Psoas muscle (tissue), 8 donors: ENCODE measurements around the gene IL17REL. TPM values are rescaled to one million over a fixed set of nuclear protein-coding genes. Genes with fewer than 3 reads are reported as not detected.

Experiments used
- ATAC-seq, 4 donors: fragments of 200-7000 bp; cut with Tn5 transposase; one replicate each; pipeline ENCODE4 v1.9.1; 2020; ENCODE audit warnings: moderate library complexity in 3 of 4, mild to moderate bottlenecking in 2 of 4
- DNase-seq, 2 donors: peaks; one replicate each; pipeline ENCODE4 v3.0.0-alpha.2; 2020
- H3K27ac ChIP-seq: fragments of 200-600 bp; one replicate; pipeline ENCODE4 v1.8.0; 2022
- H3K27me3 ChIP-seq, 3 donors: fragments of 200-600 bp in 1 of 3; one replicate each; pipeline versions ENCODE4 v1.6.1 to v1.8.0; 2013 to 2022; ENCODE audit warnings: low read length in 2 of 3, mild to moderate bottlenecking in 2 of 3, moderate library complexity in 1 of 3; ENCODE audit not compliant: insufficient read depth in 3 of 3
- H3K36me3 ChIP-seq, 2 donors: fragments of 200-600 bp in 1 of 2; one replicate each; pipeline versions ENCODE4 v1.6.1 to v1.8.0; 2013 to 2022; ENCODE audit warnings: low read depth in 1 of 2, mild to moderate bottlenecking in 1 of 2, moderate library complexity in 1 of 2; ENCODE audit not compliant: insufficient read depth in 1 of 2
- H3K4me1 ChIP-seq: fragments of 200-600 bp; one replicate; pipeline ENCODE4 v1.8.0; 2022
- H3K4me3 ChIP-seq: fragments of 200-600 bp; one replicate; pipeline ENCODE4 v1.8.0; 2022; ENCODE audit warnings: mild to moderate bottlenecking
- H3K9me3 ChIP-seq: fragments of 200-600 bp; one replicate; pipeline ENCODE4 v1.8.0; 2022
- WGBS, 3 donors: extraction: QIAGEN DNeasy Blood & Tissue Kit; methylation state at CpG; one replicate each; pipeline versions ENCODE4 v1.1.6 to v1.1.7; 2013; 5-methylcytosine and 5-hydroxymethylcytosine counted together
- intact Hi-C, 2 donors: fragments of 100-400 bp; cut with DNase I; formaldehyde crosslinking; loops; one replicate each; pipeline versions ENCODE4 v1.11.0 to v1.14.2; 2022
- polyA plus RNA-seq, 3 donors: library from polyadenylated mRNA; stranded (reverse); fragments of 200-250 nt; gene quantifications; one replicate each; pipeline ENCODE4 v1.2.3, GENCODE V29; 2013
- total RNA-seq, 4 donors: library from RNA; stranded (reverse); fragmentation: NEBNext Ultra II Directional in 2 of 4; extraction: Animal tissue kit (Norgen Biotek cat#: 25700) in 2 of 4; gene quantifications; one replicate each; pipeline versions ENCODE4 v1.2.1 to v1.2.4, GENCODE V29; 2021 to 2023
- TF ChIP-seq, protein P1 (sequence below): fragments of 200-600 bp; IDR thresholded peaks from one replicate; pipeline ENCODE4 v1.8.0; 2022; ENCODE audit warnings: antibody characterized with exemption
- donor health status: healthy with polysubstance abuse.
- donor health status: DM: no; HTN: no; CAD: no; lungs with moderate emphysema.
- donor health status: Bipolar disorder and iron deficiency.
- donor health status: healthy.
- donor health status: DM: yes; HTN: yes; CAD: no.
- donor health status: DM: no; HTN: no; CAD: no.
- donor health status: DM: no; HTN: no; CAD: no.
- donor health status: DM: yes; HTN: yes; CAD: no.

Gene IL17REL
- total and polyA plus RNA-seq, 7 donors: not detected

DNA sequence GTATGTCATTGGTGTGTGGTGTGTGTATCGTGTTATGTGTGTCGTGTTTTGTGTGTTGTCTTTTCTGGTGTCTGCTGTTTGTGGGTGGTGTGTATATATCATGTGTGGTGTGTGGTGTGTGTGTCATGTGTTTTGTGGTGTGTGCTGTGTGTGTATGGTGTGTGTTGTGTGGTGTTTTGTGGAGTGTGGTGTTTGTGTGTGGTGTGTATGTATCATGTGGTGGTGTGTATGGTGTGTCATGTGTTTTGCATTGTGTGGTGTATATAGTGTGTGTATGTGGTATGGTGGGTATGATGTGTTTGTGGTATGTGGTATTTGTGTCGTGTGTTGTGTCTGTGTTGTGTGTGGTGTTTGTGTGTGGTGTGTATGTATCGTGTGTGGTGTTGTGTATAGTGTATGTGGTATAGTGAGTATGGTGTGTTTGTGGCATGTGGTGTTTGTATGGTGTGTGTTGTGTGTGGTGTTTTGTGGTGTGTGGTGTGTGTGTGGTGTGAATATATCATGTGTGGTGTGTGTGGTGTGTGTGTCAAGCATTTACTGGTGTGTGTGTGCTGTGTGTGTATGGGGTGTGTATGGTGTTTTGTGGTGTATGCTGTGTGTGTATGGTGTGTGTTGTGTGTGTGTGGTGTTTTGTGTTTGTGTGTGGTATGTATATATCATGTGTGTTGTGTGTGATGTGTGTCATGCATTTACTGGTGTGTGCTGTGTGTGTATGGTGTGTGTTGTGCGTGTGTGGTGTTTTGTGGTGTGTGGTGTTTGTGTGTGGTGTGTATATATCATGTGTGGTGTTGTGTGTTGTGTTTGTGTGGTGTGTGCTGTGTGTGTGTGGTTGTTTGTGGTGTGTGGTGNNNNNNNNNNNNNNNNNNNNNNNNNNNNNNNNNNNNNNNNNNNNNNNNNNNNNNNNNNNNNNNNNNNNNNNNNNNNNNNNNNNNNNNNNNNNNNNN is 39.3 kb downstream of the IL17REL start:
- 87 to 91% (median 89%) methylated on average over 5 of the region's 5 CpGs for WGBS, 3 donors
- Histone ChIP-seq H3K9me3 (no peaks in the 10 kb centered on the region), H3K36me3 (no peaks in the 10 kb centered on the region), H3K4me1 (peaks cover 16% of the 10 kb centered on the region), H3K27me3 (no peaks in the 10 kb centered on the region), H3K27ac (no peak overlapping the region), H3K4me3 (no peak overlapping the region)
- ATAC-seq: no peak
- intact Hi-C loops: no loop called here
- DNase-seq: no peak
- TF ChIP-seq, protein P1, sequence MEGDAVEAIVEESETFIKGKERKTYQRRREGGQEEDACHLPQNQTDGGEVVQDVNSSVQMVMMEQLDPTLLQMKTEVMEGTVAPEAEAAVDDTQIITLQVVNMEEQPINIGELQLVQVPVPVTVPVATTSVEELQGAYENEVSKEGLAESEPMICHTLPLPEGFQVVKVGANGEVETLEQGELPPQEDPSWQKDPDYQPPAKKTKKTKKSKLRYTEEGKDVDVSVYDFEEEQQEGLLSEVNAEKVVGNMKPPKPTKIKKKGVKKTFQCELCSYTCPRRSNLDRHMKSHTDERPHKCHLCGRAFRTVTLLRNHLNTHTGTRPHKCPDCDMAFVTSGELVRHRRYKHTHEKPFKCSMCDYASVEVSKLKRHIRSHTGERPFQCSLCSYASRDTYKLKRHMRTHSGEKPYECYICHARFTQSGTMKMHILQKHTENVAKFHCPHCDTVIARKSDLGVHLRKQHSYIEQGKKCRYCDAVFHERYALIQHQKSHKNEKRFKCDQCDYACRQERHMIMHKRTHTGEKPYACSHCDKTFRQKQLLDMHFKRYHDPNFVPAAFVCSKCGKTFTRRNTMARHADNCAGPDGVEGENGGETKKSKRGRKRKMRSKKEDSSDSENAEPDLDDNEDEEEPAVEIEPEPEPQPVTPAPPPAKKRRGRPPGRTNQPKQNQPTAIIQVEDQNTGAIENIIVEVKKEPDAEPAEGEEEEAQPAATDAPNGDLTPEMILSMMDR: no peak

DNA sequence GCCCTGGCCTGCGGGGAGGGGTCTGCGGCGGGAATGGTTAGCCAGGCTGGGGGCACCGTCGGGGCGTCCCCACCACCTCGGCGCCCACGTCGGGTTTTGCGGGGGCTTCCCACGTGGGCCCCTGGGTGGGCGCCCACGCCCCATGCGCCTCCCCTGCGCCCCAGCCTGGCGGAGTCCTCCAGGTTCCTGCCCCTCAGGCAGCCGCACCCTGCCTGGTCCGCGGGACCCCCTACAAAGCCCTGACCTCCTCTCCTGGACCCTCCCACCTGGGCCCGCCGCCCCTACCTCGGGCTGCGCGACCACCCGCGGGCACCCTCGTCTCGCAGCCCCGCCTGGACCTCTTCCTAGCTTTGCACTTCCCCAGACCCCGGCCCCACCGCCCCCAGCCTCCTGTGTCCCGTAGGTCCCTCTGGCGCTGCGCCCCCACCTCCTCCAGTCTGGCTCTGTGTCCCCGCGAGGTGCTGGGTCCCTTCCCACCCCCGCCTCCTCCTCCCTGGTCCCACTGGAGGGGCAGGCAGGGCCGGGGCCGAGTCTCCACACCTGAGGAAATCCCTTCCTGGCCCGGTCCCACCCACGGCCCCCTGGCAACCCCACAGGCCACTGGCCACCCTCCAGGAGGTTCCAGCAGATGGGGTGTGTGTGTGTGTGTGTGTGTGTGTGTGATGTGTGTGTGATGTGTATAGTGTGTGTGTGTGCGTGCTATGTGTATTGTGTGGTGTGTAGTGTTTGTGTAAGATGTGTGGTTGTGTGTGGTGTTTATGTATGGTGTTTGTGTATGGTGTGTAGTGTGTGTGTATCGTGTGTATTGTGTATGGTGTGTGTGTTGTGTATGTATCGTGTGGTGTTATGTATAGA is 40.2 kb downstream of the IL17REL start:
- Histone ChIP-seq H3K27ac (peak overlapping the region; percentile 97), H3K9me3 (no peaks in the 10 kb centered on the region), H3K27me3 (no peaks in the 10 kb centered on the region), H3K36me3 (no peaks in the 10 kb centered on the region), H3K4me1 (peaks cover 25% of the 10 kb centered on the region), H3K4me3 (peak overlapping the region; percentile 61)
- TF ChIP-seq, protein P1: no peak
- intact Hi-C loops: no loop called here
- ATAC-seq (no peak), DNase-seq (peak; percentile 48 to 72)
- WGBS, 3 donors: 40 to 45% (median 43%) methylated on average over 40 to 45 of the region's 45 CpGs

DNA sequence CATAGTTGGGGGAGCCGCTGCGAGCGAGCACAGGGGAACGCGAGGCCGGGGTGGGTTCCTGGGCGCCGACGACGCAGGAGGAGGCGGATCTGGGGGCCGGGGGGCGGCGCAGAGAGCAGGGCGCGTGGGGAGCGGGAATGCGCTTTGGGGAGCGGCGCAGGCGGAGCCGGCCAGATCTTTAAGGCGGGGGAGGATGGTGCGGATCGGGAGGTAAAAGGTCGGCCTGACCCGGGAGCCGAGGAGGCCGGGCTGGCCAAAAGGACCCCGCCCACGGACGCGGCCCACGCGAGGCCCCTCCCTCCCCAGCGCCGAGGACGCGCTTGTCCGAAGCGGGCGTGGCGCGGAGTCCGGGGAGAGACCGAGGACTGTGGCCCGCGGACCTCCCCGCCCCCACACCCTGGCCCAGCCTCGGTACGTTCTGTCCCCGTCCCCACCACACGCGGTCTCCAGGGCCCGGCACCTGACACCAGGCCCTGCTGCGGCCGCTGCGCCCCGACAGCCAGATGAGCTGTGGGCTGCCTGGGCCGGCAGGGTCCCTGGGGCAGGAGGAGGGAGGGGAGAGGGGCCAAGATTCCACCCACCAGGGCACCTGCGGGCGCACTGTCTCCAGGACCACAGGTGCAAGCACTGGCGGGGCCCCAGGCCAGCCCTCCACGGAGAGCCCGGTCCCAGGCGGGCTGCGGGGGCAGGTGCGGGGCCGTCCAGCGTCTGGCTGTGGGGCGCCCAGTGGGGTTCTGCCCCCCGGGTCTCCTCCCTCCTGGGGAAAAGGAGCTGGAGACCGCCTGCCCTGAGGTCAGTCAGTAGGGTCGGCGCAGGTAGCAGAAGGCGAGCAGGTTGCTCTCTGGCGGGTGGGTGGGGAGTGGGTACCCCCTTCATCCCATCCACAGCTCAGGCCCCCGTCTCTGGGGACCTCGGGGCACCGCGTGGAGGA is 41.1 kb downstream of the IL17REL start:
- Histone ChIP-seq H3K27me3 (no peaks in the 10 kb centered on the region), H3K27ac (peak overlapping the region; percentile 97), H3K36me3 (no peaks in the 10 kb centered on the region), H3K4me3 (peak overlapping the region; percentile 61), H3K9me3 (no peaks in the 10 kb centered on the region), H3K4me1 (peaks cover 34% of the 10 kb centered on the region)
- intact Hi-C loops: no loop called here
- DNase-seq (peak; percentile 92 to 95), ATAC-seq (peak; percentile 58 to 76 (median 74))
- TF ChIP-seq, protein P1: no peak
- 8 to 15% (median 12%) methylated on average over 41 to 81 of the region's 81 CpGs for WGBS, 3 donors

DNA sequence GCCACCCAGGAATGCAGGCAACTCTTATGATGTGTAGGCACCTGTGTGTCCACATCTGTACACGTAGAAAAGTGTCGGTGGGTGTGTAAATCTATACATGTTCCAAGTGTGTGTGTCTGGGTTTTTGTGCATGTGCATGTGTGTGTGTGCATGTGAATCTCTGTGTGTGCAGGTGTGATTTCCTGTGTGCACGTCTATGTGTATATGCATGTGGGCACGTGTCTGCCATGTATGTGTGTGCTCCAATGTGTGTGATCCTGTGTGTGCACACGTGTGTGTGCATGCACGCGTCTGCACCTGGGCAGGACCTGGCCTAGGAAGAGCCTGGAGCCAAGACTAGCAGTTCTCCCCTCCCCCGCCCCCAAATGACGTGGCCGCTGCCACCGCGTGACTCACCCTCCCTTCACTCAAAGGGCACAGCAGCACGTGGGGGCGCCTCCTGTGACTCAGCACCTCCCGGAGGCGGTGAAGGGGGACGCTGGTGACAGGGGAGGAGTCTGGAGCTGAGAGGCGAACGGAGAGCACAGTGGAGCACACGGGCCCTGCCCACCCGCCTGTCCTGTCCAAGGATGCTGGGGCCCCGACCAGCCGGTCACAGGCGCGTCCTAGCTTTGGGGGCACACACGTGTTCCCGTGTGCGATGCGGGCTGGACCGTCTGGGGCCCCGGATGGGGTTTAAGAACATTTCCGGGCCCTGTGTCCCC is 41.9 kb downstream of the IL17REL start:
- no peaks in the 10 kb centered on the region for H3K27me3 ChIP-seq
- H3K4me3 ChIP-seq: peak overlapping the region; percentile 61
- TF ChIP-seq, protein P1: no peak
- H3K9me3 ChIP-seq: no peaks in the 10 kb centered on the region
- intact Hi-C loops: no loop called here
- peak overlapping the region; percentile 97 for H3K27ac ChIP-seq
- peaks cover 42% of the 10 kb centered on the region for H3K4me1 ChIP-seq
- H3K36me3 ChIP-seq: no peaks in the 10 kb centered on the region
- ATAC-seq: peak; percentile 83 to 87 (median 84)
- WGBS, 3 donors: 11 to 18% (median 12%) methylated on average over 30 to 32 of the region's 32 CpGs
- DNase-seq: peak; percentile 97 to 98
